SK-N-MC (cell line): ENCODE results near the gene MAX.
A peak's percentile ranks its signal among the peaks of the same experiment; 100 is the strongest.

Experiments
- DNase-seq: peaks from one replicate; pipeline ENCODE4 v3.0.0-alpha.2; 2011; ENCODE audit warnings: low read depth, low spot score
- H3K27ac ChIP-seq: fragments of 200-600 bp; sonication (generic); 2 replicates; pipeline ENCODE4 v1.5.1; 2016; ENCODE audit warnings: mixed run types
- H3K36me3 ChIP-seq: fragments of 200-600 bp; sonication (generic); 2 replicates; pipeline ENCODE4 v1.6.1; 2017; ENCODE audit warnings: antibody characterized with exemption, low read length, mixed read lengths; ENCODE audit not compliant: insufficient read depth
- H3K4me3 ChIP-seq: fragments of 200-600 bp; sonication (generic); 2 replicates; pipeline ENCODE4 v1.5.1; 2016
- H3K9ac ChIP-seq: fragments of 200-600 bp; sonication (generic); 2 replicates; pipeline ENCODE4 v1.8.0; 2017; ENCODE audit warnings: mixed run types, mixed read lengths; ENCODE audit not compliant: insufficient read length
- H3K9me3 ChIP-seq: fragments of 200-600 bp; sonication (generic); 2 replicates; pipeline ENCODE4 v1.6.1; 2017; ENCODE audit warnings: low read depth, mild to moderate bottlenecking, antibody characterized with exemption, low read length, moderate library complexity, mixed read lengths
- EZH2 ChIP-seq: fragments of 200-600 bp; sonication (generic); IDR thresholded peaks from one replicate; pipeline ENCODE4 v1.6.1; 2017; ENCODE audit warnings: antibody characterized with exemption
- FOXP2 ChIP-seq: optimal IDR thresholded peaks from 2 replicates; pipeline ENCODE3; 2011; ENCODE audit warnings: mild to moderate bottlenecking, moderate library complexity; ENCODE audit not compliant: insufficient read depth; ENCODE audit errors: extremely low read length, control extremely low read depth
- POLR2AphosphoS5 ChIP-seq: IDR thresholded peaks from 2 replicates; pipeline ENCODE4 v1.6.1; 2012; ENCODE audit warnings: mild to moderate bottlenecking, low read depth, low read length, borderline replicate concordance

Gene MAX

GRCh38 chr14:65071544-65071943 lies 30.8 kb downstream of the MAX start:
- H3K4me3 ChIP-seq: no peak overlapping the region
- H3K9me3 ChIP-seq: no peaks in the 10 kb centered on the region
- no peak for DNase-seq
- H3K36me3 ChIP-seq: peaks cover 5% of the 10 kb centered on the region; the same call in 1 of the 2 replicates
- peak overlapping the region; percentile 62 for H3K27ac ChIP-seq
- TF ChIP-seq FOXP2 (no peak), EZH2 (no peak), POLR2AphosphoS5 (no peak)
- peak overlapping the region; percentile 9 for H3K9ac ChIP-seq

GRCh38 chr14:65070471-65070976 lies 31.8 kb downstream of the MAX start:
- no peak overlapping the region for H3K9ac ChIP-seq
- no peaks in the 10 kb centered on the region for H3K9me3 ChIP-seq
- no peak for DNase-seq
- no peak for TF ChIP-seq EZH2
- TF ChIP-seq POLR2AphosphoS5: no peak
- TF ChIP-seq FOXP2: no peak
- peak overlapping the region; percentile 25; the same call in 1 of the 2 replicates for H3K4me3 ChIP-seq
- peak overlapping the region; percentile 62 for H3K27ac ChIP-seq
- peaks cover under 1% of the 10 kb centered on the region; the same call in 1 of the 2 replicates for H3K36me3 ChIP-seq

- DNase-seq: no peak
- Histone ChIP-seq H3K9ac (no peak overlapping the region), H3K4me3 (no peak overlapping the region), H3K27ac (no peak overlapping the region), H3K36me3 (0 out of 2 replicates have a peak, but pooled peaks cover 4% of the 10 kb centered on the region), H3K9me3 (no peaks in the 10 kb centered on the region)
- TF ChIP-seq FOXP2: no peak
- TF ChIP-seq POLR2AphosphoS5: no peak
- TF ChIP-seq EZH2: no peak
Measured at GRCh38 chr14:65069874-65070413, 32.4 kb downstream of the MAX start.

- Histone ChIP-seq H3K4me3 (no peak overlapping the region), H3K9ac (no peak overlapping the region), H3K36me3 (peaks cover 36% of the 10 kb centered on the region), H3K27ac (no peak overlapping the region), H3K9me3 (no peaks in the 10 kb centered on the region)
- no peak for DNase-seq
- TF ChIP-seq POLR2AphosphoS5 (no peak), FOXP2 (no peak), EZH2 (no peak)
Measured at GRCh38 chr14:65065719-65066118, 36.6 kb downstream of the MAX start.

- no peak overlapping the region for H3K4me3 ChIP-seq
- no peaks in the 10 kb centered on the region for H3K9me3 ChIP-seq
- DNase-seq: no peak
- H3K27ac ChIP-seq: no peak overlapping the region
- H3K36me3 ChIP-seq: peaks cover 36% of the 10 kb centered on the region
- H3K9ac ChIP-seq: no peak overlapping the region
- TF ChIP-seq POLR2AphosphoS5 (no peak), FOXP2 (no peak), EZH2 (no peak)
Measured at GRCh38 chr14:65062096-65063075, 39.9 kb downstream of the MAX start.

GRCh38 chr14:65057695-65058094 lies 44.6 kb downstream of the MAX start:
- H3K36me3 ChIP-seq: peaks cover 32% of the 10 kb centered on the region
- no peaks in the 10 kb centered on the region for H3K9me3 ChIP-seq
- DNase-seq: no peak
- no peak overlapping the region for H3K27ac ChIP-seq
- TF ChIP-seq EZH2 (no peak), POLR2AphosphoS5 (no peak), FOXP2 (no peak)
- no peak overlapping the region for H3K9ac ChIP-seq
- H3K4me3 ChIP-seq: no peak overlapping the region

- DNase-seq: no peak
- Histone ChIP-seq H3K9ac (no peak overlapping the region), H3K4me3 (no peak overlapping the region)
Measured at GRCh38 chr14:65054471-65055085, 47.7 kb downstream of the MAX start.

DNA sequence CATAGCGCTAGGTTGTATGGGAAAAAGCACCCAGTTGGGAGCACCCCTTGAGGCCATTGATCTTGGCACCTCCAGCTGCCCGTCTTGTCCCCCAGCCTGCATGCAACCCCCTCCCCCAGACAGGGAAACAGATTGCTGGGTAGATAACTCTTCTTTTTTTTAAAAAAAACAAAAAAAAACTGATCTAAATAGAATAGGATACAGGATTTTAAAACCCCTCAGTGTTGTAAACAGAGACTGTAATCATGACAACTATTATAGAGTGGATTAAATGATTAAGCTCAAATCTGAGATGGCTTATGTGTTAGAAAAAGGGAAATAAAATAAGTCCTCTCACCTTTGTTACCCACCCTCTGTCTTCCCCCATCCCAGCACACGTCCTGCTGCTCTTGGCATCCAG lies 48.9 kb downstream of the MAX start:
- Histone ChIP-seq H3K27ac (no peak overlapping the region), H3K9ac (no peak overlapping the region), H3K4me3 (no peak overlapping the region), H3K9me3 (no peaks in the 10 kb centered on the region), H3K36me3 (peaks cover 15% of the 10 kb centered on the region; the same call in 1 of the 2 replicates)
- DNase-seq: no peak
- TF ChIP-seq POLR2AphosphoS5 (no peak), FOXP2 (no peak), EZH2 (no peak)

More at GRCh38 chr14:65054471-65055085, 47.7 kb downstream of the MAX start:
- H3K9me3 ChIP-seq: no peaks in the 10 kb centered on the region
- H3K27ac ChIP-seq: no peak overlapping the region
- H3K36me3 ChIP-seq: peaks cover 15% of the 10 kb centered on the region; the same call in 1 of the 2 replicates
- TF ChIP-seq FOXP2 (no peak), POLR2AphosphoS5 (no peak), EZH2 (no peak)
